ENCODE measurements around the gene ANP32E. TPM values are rescaled to one million over a fixed set of nuclear protein-coding genes. Genes with fewer than 3 reads are reported as not detected.
A peak's percentile ranks its signal among the peaks of the same experiment; 100 is the strongest.
"Not testable (repeated sequence)": the region's sequence is repeated elsewhere in the genome, so short reads cannot be mapped to it uniquely, and the experiment has no call there.

Gene ANP32E
- total and polyA plus RNA-seq, 2 donors (not counting 1 experiment from before 2014, with no cell fraction given) = 5.1 to 47.1 TPM

GRCh38 chr1:150186789-150187559 lies 48.9 kb downstream of the ANP32E start:
- Histone ChIP-seq H3K27me3 (replicated peaks in 1 of 4; ENCODE audit: control extremely low read depth in 1 of 4, control insufficient read depth in 3 of 4, insufficient read depth in 4 of 4, low read length in 3 of 4) (no peaks in the 10 kb centered on the region), H3K4me3 (ENCODE audit: control extremely low read depth in 1 of 5, extremely low read depth in 1 of 5, insufficient read depth in 1 of 5, low read depth in 2 of 5, low read length in 4 of 5) (peak overlapping the region in 4 of 5 experiments; percentile 18 to 54 (median 41)), H3K4me1 (ENCODE audit: control insufficient read depth in 2 of 2, insufficient read depth in 2 of 2, low read length in 2 of 2) (peaks cover 4 to 16% of the 10 kb centered on the region in 2 donors), H2AFZ (ENCODE audit: insufficient read depth, low read depth, low read length, poor library complexity, severe bottlenecking) (peak overlapping the region; percentile 25), H3K79me2 (ENCODE audit: control insufficient read depth, insufficient read depth, low read length) (no peaks in the 10 kb centered on the region), H4K20me1 (ENCODE audit: control insufficient read depth, insufficient read depth, low read length, poor library complexity, severe bottlenecking) (no peaks in the 10 kb centered on the region), H3K9me3 (ENCODE audit: control extremely low read depth in 1 of 3, control insufficient read depth in 2 of 3, insufficient read depth in 1 of 3, low read length in 2 of 3) (no peaks in the 10 kb centered on the region), H3K9ac (ENCODE audit: low read length) (peak overlapping the region; percentile 15), H3K27ac (ENCODE audit: low read length in 2 of 2) (peak overlapping the region; percentile 25 to 65), H3K36me3 (replicated peaks in 1 of 2; ENCODE audit: control extremely low read depth in 1 of 2, control insufficient read depth in 1 of 2, extremely low read depth in 1 of 2, insufficient read depth in 2 of 2, low read length in 1 of 2) (peaks cover 0 to 1% of the 10 kb centered on the region in 2 experiments), H3K4me2 (replicated peaks; ENCODE audit: low read depth, low read length, poor library complexity, severe bottlenecking) (peak overlapping the region; percentile 71)
- DNase-seq = peak; percentile 86
- TF ChIP-seq CTCF (IDR thresholded peaks at IDR 0.05) (peak; percentile 81), EZH2 (IDR thresholded peaks at IDR 0.05; ENCODE audit: borderline replicate concordance, insufficient read depth, low read depth, low read length, poor library complexity, severe bottlenecking) (no peak)
- POLR2A ChIA-PET = interaction anchor here (0.7 to 2.5 kb wide), 19 partner anchors 14 to 302 kb away, joined by 3 to 21 read pairs (median 5); partner anchors contain the start of genes ANP32E, PLEKHO1 and VPS45
- Mint-ChIP-seq H3K4me3 (peak overlapping the region; percentile 92), H3K4me1 (peaks cover 16% of the 10 kb centered on the region), H3K27ac (peak overlapping the region; percentile 94), H3K27me3 (no peaks in the 10 kb centered on the region), H3K9me3 (ENCODE audit: insufficient read depth) (no peaks in the 10 kb centered on the region)
- WGBS (ENCODE audit: insufficient coverage) = 0% methylated on average over 3 of the region's 10 CpGs
- intact Hi-C loops (cut with micrococcal nuclease) = loop anchor here (1.0 kb wide), 7 partner anchors 22 to 137 kb away; partner anchors contain the start of gene VPS45
- ATAC-seq (ENCODE audit: low read depth) = peak; percentile 79
- CTCF ChIA-PET = interaction anchor here (0.6 to 9.6 kb wide), 52 partner anchors 8 to 344 kb away, joined by 3 to 263 read pairs (median 5); partner anchors contain the start of genes PLEKHO1 and VPS45

GRCh38 chr1:150186438-150186788 lies 49.5 kb downstream of the ANP32E start:
- WGBS (ENCODE audit: insufficient coverage) = 79% methylated on average over 6 of the region's 7 CpGs
- H3K9me3 ChIP-seq (ENCODE audit: control extremely low read depth in 1 of 3, control insufficient read depth in 2 of 3, insufficient read depth in 1 of 3, low read length in 2 of 3); intact Hi-C loops (cut with micrococcal nuclease); H4K20me1 ChIP-seq (ENCODE audit: control insufficient read depth, insufficient read depth, low read length, poor library complexity, severe bottlenecking); H3K9ac ChIP-seq (ENCODE audit: low read length); H3K9me3 Mint-ChIP-seq (ENCODE audit: insufficient read depth); DNase-seq; ATAC-seq (ENCODE audit: low read depth); H3K36me3 ChIP-seq (replicated peaks in 1 of 2; ENCODE audit: control extremely low read depth in 1 of 2, control insufficient read depth in 1 of 2, extremely low read depth in 1 of 2, insufficient read depth in 2 of 2, low read length in 1 of 2); H2AFZ ChIP-seq (ENCODE audit: insufficient read depth, low read depth, low read length, poor library complexity, severe bottlenecking); H3K79me2 ChIP-seq (ENCODE audit: control insufficient read depth, insufficient read depth, low read length); H3K27me3 ChIP-seq (replicated peaks in 1 of 4; ENCODE audit: control extremely low read depth in 1 of 4, control insufficient read depth in 3 of 4, insufficient read depth in 4 of 4, low read length in 3 of 4); H3K27me3 Mint-ChIP-seq: not testable (repeated sequence)
- H3K27ac ChIP-seq (ENCODE audit: low read length in 2 of 2) = peak overlapping the region; percentile 25 to 65
- Mint-ChIP-seq H3K4me1 (peaks cover 16% of the 10 kb centered on the region), H3K4me3 (peak overlapping the region; percentile 92), H3K27ac (peak overlapping the region; percentile 94)
- H3K4me1 ChIP-seq (ENCODE audit: control insufficient read depth in 2 of 2, insufficient read depth in 2 of 2, low read length in 2 of 2) = peaks cover 4 to 16% of the 10 kb centered on the region in 2 donors
- ChIA-PET POLR2A (interaction anchor here (0.7 to 2.5 kb wide), 10 partner anchors 17 to 299 kb away, joined by 3 to 21 read pairs (median 8); partner anchors contain the start of genes ANP32E, PLEKHO1 and VPS45), CTCF (interaction anchor here (0.7 to 9.6 kb wide), 38 partner anchors 9 to 343 kb away, joined by 3 to 263 read pairs (median 6); partner anchors contain the start of genes PLEKHO1 and VPS45)
- H3K4me3 ChIP-seq (ENCODE audit: control extremely low read depth in 1 of 5, extremely low read depth in 1 of 5, insufficient read depth in 1 of 5, low read depth in 2 of 5, low read length in 4 of 5) = peak overlapping the region in 3 of 5 experiments; percentile 18 to 54 (median 43)
- H3K4me2 ChIP-seq (replicated peaks; ENCODE audit: low read depth, low read length, poor library complexity, severe bottlenecking) = peak overlapping the region; percentile 71
